ENCODE measurements around the gene SDC3.
"Not testable (repeated sequence)": the region's sequence is repeated elsewhere in the genome, so short reads cannot be mapped to it uniquely, and the experiment has no call there.

Gene SDC3

GRCh38 chr1:30879126-30879786 is 29.3 kb downstream of the SDC3 start:
- in situ Hi-C loops (cut with MboI; ENCODE audit: low sequenced_read_pairs) = no loop called here

- in situ Hi-C loops (cut with MboI; ENCODE audit: low sequenced_read_pairs) = no loop called here
Observed at GRCh38 chr1:30878559-30878958, 30.0 kb downstream of the SDC3 start.

DNA sequence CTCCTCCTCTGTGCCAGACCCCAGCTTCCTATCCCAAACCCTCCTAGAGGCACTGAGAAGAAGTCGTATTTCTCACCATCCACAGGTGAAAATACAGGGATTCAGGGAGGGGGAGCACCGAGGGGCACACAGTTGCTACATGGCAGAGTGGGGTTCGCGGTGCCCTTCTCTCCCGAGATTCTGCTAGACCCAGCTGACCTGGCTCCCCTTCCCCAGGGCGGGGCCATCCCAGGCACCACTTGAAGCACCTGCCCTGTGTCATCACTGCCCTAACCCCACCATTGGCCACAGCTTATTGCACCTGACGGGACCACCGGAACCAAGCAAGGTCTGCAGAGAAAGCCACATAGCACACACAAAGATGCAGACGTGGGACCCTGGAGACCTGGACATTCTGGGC is 30.5 kb downstream of the SDC3 start:
- in situ Hi-C loops (cut with MboI; ENCODE audit: low sequenced_read_pairs) = no loop called here

DNA sequence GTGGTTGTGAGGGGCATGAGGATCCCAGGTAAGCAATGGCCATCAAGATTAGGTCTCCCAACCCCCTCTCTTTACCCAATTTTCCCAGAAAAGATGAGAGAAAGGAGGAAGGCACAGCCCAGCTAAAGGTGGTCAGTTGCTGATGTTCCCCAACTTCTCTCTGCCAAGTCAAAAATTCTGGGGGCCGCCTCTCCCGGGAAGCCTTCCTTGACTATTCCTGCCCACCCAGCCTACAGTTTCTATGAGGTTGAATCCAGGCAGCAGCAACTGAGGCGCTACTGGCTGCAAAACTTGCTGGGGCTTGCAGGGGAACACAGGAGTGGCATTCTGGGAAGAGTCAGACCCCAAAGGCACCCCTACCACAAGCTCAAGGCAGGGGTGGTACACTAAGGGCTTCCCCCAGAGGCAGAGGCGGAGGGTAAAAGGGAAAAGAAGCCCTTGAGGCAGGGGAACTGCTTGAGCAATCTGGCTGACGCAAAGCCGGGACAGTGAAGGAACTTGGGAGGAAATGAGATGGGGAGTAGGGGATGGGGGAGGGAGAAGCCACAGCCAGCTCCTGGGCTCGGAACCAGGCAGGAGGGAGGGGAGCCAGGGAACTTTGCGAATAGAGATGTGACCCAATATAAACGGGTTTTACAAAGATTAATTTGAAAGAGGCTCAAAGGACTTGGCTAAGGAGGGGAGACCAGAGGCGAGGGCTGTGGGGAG is 31.2 kb downstream of the SDC3 start:
- in situ Hi-C loops (cut with MboI; ENCODE audit: low sequenced_read_pairs) = no loop called here

DNA sequence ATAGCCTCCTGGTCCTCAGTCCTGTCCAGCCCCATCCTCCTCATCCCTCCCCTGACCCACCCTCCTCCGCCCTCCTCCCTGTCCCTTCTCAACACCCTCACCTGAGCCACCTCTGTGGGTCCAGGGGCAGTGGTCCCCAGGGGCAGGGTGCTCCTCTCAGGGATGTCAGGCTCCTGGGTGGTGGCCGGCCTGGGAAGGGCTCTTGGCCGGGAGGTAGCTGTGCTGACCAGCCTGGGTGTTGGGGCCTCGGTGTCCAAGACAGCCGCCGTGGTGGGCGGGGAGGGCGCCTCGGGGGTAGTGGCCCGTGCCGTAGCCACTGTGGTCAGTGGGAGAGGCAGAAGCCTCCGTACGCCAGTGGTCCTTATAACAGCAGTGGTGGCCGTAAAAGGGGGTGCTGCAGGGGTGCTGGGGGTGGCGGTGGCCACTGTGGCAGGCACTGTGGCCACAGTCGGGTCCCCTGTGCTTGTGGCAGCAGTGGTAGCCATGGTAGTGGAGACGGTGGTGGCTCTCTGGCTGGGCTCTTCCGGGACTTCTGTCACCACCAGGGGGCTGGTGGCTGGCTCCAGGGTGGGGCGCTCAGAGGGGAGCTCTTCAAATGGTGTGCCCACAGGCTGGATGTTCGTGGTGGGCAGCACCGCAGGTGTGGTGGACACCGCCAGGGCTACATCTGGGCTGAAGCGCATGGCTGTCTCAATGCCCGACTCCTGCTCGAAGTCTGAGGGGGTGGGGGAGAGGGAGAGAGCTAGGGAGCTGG is 31.9 kb downstream of the SDC3 start:
- in situ Hi-C loops (cut with MboI; ENCODE audit: low sequenced_read_pairs) = no loop called here

DNA sequence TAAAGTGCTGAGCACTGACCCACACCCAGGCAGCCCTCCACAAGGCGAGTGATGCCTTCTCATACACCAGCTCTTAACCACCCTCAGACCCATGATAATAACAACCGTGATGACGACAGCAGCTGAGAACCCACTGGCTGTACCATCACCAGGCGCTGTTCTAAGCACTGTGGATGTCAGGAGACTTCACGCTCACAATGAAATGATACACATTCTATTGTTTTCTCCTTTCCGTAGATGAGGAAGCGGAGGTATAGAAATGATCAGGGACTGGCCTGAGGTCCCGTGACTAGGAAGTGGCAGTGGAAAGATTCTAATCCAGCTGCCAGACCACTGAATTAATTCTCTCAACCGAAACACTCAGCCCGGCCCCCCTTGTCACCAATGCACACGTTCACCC is 32.6 kb downstream of the SDC3 start:
- in situ Hi-C loops (cut with MboI; ENCODE audit: low sequenced_read_pairs) = no loop called here

DNA sequence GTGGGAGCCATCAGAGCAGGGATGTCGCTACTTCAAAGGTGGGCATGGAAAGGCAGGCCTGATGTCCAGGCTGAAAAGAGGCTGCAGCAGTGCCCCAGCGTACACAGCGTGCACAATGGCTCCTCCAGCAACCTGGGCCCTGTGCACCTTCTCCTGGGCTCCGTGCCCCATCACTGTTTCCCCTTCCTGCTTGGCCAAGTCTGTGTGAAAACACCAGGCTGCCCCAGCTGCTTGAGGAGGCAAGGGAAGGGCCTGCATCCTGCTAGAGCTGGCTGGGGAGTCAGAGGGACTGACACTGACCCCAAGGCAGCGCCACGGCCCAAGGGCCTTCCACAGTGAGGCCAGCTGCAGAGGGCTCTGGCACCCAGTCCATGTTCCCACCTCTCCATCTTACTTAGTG is 33.4 kb downstream of the SDC3 start:
- in situ Hi-C loops (cut with MboI; ENCODE audit: low sequenced_read_pairs) = no loop called here

DNA sequence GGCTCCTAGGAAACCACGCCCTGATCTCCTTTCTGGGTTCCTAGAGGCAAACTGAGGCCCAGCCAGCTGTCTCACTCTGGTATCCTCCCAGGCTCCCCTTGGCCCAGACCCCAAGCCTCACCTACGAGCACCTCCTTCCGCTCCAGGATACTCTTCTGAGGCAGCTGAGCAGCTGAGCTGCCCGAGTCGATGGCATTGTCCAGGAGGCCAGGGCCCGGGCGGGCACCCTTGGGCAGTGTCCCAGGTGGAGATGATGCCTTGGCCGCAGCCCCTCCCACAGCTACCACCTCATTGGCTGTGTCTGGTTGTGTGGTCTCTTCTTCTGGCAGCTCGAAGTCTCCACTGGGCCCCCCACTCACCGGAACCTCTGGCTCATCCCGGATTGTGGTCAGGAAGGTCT is 34.4 kb downstream of the SDC3 start:
- in situ Hi-C loops (cut with MboI; ENCODE audit: low sequenced_read_pairs) = no loop called here

DNA sequence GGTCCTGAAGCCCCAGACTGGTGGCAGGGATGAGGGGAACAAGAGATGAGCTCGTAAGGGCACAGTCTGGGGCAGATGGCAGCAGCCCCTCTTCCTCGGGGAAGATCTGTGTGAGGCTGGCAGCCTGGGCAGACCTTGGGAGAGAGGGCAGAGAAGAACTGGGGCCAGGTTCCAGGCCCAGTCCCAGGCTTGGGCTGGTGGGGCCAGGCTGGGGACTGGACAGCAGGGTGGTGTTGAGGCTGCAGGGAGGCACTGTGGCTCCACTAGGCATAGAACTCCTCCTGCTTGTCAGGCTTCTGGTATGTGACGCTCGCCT is 35.7 kb downstream of the SDC3 start:
- in situ Hi-C loops (cut with MboI; ENCODE audit: low sequenced_read_pairs) = no loop called here

- in situ Hi-C loops (cut with MboI; ENCODE audit: low sequenced_read_pairs) = no loop called here
Observed at GRCh38 chr1:30872033-30872947, 36.3 kb downstream of the SDC3 start.

GRCh38 chr1:30871276-30871871 is 37.2 kb downstream of the SDC3 start:
- in situ Hi-C loops (cut with MboI; ENCODE audit: low sequenced_read_pairs) = no loop called here

- in situ Hi-C loops (cut with MboI; ENCODE audit: low sequenced_read_pairs) = no loop called here
Observed at GRCh38 chr1:30870656-30871055, 37.9 kb downstream of the SDC3 start.

DNA sequence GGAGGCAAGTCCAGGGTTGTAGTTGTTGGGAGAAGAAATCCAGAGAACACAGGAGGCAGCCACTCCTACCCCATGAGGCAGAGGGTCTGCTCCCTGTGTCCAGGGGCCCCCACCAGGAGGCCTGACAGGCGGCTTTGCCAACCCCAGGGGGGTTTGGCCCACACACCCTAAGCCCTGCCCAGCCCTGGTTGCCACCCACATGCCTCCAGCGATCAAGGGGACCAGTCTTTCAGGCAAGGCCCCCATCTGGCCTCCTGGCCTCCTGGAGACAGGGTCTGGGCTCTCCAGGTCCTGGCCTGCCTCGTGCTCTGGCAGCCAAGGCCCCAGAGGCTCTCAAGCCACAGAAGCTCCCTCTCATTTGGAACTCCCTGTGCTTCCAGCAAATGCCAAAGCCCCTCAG is 38.5 kb downstream of the SDC3 start:
- in situ Hi-C loops (cut with MboI; ENCODE audit: low sequenced_read_pairs) = no loop called here

GRCh38 chr1:30868833-30869435 is 39.6 kb downstream of the SDC3 start:
- in situ Hi-C loops (cut with MboI; ENCODE audit: low sequenced_read_pairs) = no loop called here

DNA sequence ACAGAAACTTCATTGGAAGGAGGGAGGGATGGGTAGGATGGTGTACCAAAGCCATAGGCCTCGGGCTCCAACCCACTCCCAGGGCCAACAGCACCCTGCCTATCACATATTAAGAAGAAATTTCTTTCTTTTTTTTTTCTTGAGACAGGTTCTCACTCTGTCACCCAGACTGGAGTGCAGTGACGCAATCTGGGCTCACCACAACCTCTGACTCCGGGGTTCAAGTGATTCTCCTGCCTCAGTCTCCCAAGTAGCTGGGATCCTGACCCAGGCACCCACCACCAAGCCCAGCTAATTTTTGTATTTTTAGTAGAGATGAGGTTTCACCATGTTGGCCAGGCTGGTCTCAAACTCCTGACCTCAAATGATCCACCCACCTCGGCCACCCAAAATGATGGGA is 40.5 kb downstream of the SDC3 start:
- in situ Hi-C loops (cut with MboI; ENCODE audit: low sequenced_read_pairs) = not testable (repeated sequence)

DNA sequence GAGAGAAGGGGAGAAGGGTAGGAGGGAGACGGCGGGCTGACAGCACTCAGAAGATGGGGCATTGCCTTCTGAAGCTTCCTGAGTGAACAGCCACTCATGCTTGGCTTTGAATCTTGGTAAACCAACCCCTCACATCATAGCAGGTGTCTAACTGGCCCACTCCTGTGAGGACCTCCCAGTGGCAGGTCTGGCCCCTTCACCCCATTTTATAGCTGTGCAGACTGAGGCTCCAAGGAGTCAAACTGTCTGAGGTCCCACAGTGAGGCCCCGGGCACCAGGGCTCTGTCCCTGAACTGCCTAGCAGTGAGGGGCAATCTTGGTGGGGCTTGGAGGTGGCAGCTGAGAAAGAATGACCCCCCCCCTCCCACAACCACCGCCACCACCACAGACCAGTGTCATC is 41.0 kb downstream of the SDC3 start:
- in situ Hi-C loops (cut with MboI; ENCODE audit: low sequenced_read_pairs) = no loop called here

DNA sequence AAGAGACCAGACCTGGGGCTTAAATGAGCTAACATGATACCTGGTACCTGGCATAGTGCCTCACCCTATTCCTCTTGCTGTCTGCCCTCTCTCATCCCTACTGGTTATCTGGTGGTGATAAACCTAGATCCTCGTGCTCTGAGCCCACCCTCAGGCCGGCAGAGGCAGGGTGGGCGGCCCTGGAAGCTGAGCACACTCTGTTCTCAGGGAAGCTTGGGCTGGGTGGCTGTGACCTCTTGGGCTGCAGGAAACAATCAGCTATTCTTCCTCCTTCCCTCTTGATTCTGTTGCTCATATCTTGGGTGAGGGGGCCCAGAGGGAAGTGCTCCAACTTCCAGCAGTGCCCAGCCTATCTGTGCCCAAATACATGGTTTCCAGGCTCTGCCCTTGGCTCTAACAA is 42.0 kb downstream of the SDC3 start:
- in situ Hi-C loops (cut with MboI; ENCODE audit: low sequenced_read_pairs) = no loop called here

- in situ Hi-C loops (cut with MboI; ENCODE audit: low sequenced_read_pairs) = no loop called here
Observed at GRCh38 chr1:30864681-30865080, 43.9 kb downstream of the SDC3 start.

DNA sequence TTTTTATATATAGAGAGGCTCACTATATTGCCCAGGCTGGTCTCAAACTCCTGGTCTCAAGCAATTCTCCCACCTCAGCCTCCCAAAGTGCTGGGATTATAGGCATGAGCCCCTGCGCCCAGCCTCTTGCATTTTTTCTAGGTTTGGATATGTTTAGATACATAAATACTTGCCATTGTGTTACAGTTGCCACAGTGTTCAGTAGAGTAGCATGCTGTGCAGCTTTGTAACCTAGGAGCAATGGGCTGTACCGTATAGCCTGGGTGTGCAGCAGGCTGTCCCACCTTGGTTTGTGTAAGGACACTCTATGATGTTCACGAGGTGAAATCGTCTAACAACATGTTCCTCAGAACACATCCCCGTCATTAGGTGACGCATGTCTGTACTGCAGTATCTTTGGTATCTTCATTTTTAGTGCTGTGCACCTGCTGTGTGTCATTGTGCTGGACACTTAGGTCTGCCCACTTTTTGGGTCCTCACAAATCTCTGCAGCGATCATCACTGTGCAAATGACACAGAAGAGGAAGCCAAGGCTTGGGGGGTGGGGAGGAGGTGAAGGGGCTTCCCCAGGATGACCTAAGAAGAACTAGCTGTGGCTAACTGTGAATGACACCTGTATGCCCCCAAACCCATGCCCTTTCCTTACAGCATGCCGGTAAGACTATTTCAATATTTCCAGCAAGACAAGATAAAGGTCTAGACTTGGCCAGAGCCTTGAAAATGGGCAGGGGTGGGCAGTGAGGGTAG is 44.5 kb downstream of the SDC3 start:
- in situ Hi-C loops (cut with MboI; ENCODE audit: low sequenced_read_pairs) = no loop called here

GRCh38 chr1:30860320-30860652 is 48.3 kb downstream of the SDC3 start:
- in situ Hi-C loops (cut with MboI; ENCODE audit: low sequenced_read_pairs) = no loop called here
